ENCODE results near the gene CLEC18B.
"Not testable (repeated sequence)": the region's sequence is repeated elsewhere in the genome, so short reads cannot be mapped to it uniquely, and the experiment has no call there.

CLEC18B gene

GRCh38 chr16:74382339-74383034 is 38.8 kb downstream of the CLEC18B start:
- not testable (repeated sequence) for H3K9me3 ChIP-seq (replicated peaks in 1 of 2; ENCODE audit: control insufficient read depth in 2 of 2, insufficient read depth in 1 of 2, low read depth in 1 of 2, low read length in 2 of 2); H2AFZ ChIP-seq (ENCODE audit: low read length); H3K9ac ChIP-seq (ENCODE audit: low read depth, low read length, poor library complexity); H3K4ac ChIP-seq (ENCODE audit: low read length); H2BK12ac ChIP-seq (ENCODE audit: low read length); H3K23ac ChIP-seq (ENCODE audit: low read depth, low read length, poor library complexity); H4K91ac ChIP-seq (ENCODE audit: low read depth, low read length, poor library complexity); H2BK5ac ChIP-seq (ENCODE audit: low read length); H2AK5ac ChIP-seq (ENCODE audit: low read depth, low read length); H4K8ac ChIP-seq (ENCODE audit: low read depth, low read length); H3K27ac ChIP-seq (replicated peaks; ENCODE audit: low read length); H3K14ac ChIP-seq (ENCODE audit: low read length); H3K79me1 ChIP-seq (ENCODE audit: low read depth, low read length); H3K4me3 ChIP-seq (ENCODE audit: low read length in 2 of 2); H3K18ac ChIP-seq (ENCODE audit: low read length); H3K4me2 ChIP-seq (ENCODE audit: insufficient read depth, low read length, poor library complexity, severe bottlenecking); H3K4me1 ChIP-seq (ENCODE audit: control insufficient read depth in 2 of 2, insufficient read depth in 1 of 2, low read depth in 1 of 2, low read length in 2 of 2); H2BK15ac ChIP-seq (ENCODE audit: low read length); DNase-seq (ENCODE audit: low spot score); H3K36me3 ChIP-seq (replicated peaks in 1 of 2; ENCODE audit: control insufficient read depth in 2 of 2, insufficient read depth in 2 of 2, low read length in 2 of 2); H2BK120ac ChIP-seq (ENCODE audit: low read depth, low read length); H3K27me3 ChIP-seq (ENCODE audit: control insufficient read depth in 3 of 3, insufficient read depth in 3 of 3, low read depth in 1 of 3, low read length in 3 of 3)
- WGBS, 2 donors (ENCODE audit: extremely low coverage in 2 of 2, insufficient read length in 2 of 2, insufficient replicate concordance in 1 of 2): no CpG with 5 or more reads among the region's 6 CpGs

- H2BK12ac ChIP-seq (ENCODE audit: low read length); H3K9ac ChIP-seq (ENCODE audit: low read depth, low read length, poor library complexity); H3K27ac ChIP-seq (replicated peaks; ENCODE audit: low read length); H3K36me3 ChIP-seq (replicated peaks in 1 of 2; ENCODE audit: control insufficient read depth in 2 of 2, insufficient read depth in 2 of 2, low read length in 2 of 2); H4K8ac ChIP-seq (ENCODE audit: low read depth, low read length); H2BK15ac ChIP-seq (ENCODE audit: low read length); DNase-seq (ENCODE audit: low spot score); H3K4me3 ChIP-seq (ENCODE audit: low read length in 2 of 2); H3K27me3 ChIP-seq (ENCODE audit: control insufficient read depth in 3 of 3, insufficient read depth in 3 of 3, low read depth in 1 of 3, low read length in 3 of 3); H3K18ac ChIP-seq (ENCODE audit: low read length); H3K4me2 ChIP-seq (ENCODE audit: insufficient read depth, low read length, poor library complexity, severe bottlenecking); H2BK120ac ChIP-seq (ENCODE audit: low read depth, low read length); H2AK5ac ChIP-seq (ENCODE audit: low read depth, low read length); H2AFZ ChIP-seq (ENCODE audit: low read length); H3K79me1 ChIP-seq (ENCODE audit: low read depth, low read length); H3K4ac ChIP-seq (ENCODE audit: low read length); H3K14ac ChIP-seq (ENCODE audit: low read length); H3K9me3 ChIP-seq (replicated peaks in 1 of 2; ENCODE audit: control insufficient read depth in 2 of 2, insufficient read depth in 1 of 2, low read depth in 1 of 2, low read length in 2 of 2); H4K91ac ChIP-seq (ENCODE audit: low read depth, low read length, poor library complexity); H3K23ac ChIP-seq (ENCODE audit: low read depth, low read length, poor library complexity); H3K4me1 ChIP-seq (ENCODE audit: control insufficient read depth in 2 of 2, insufficient read depth in 1 of 2, low read depth in 1 of 2, low read length in 2 of 2); H2BK5ac ChIP-seq (ENCODE audit: low read length): not testable (repeated sequence)
- WGBS, 2 donors (ENCODE audit: extremely low coverage in 2 of 2, insufficient read length in 2 of 2, insufficient replicate concordance in 1 of 2): no CpG with 5 or more reads among the region's 9 CpGs
Observed at GRCh38 chr16:74373847-74374184, 47.5 kb downstream of the CLEC18B start.

- H2BK15ac ChIP-seq (ENCODE audit: low read length): no peak overlapping the region
- no peak overlapping the region for H3K14ac ChIP-seq (ENCODE audit: low read length)
- no peak overlapping the region for H4K91ac ChIP-seq (ENCODE audit: low read depth, low read length, poor library complexity)
- no peak overlapping the region for H2BK12ac ChIP-seq (ENCODE audit: low read length)
- no peaks in the 10 kb centered on the region for H3K4me1 ChIP-seq (ENCODE audit: control insufficient read depth in 2 of 2, insufficient read depth in 1 of 2, low read depth in 1 of 2, low read length in 2 of 2)
- no peak overlapping the region for H3K18ac ChIP-seq (ENCODE audit: low read length)
- DNase-seq (ENCODE audit: low spot score): no peak
- no CpG with 5 or more reads among the region's 10 CpGs for WGBS, 2 donors (ENCODE audit: extremely low coverage in 2 of 2, insufficient read length in 2 of 2, insufficient replicate concordance in 1 of 2)
- no peak overlapping the region for H3K9ac ChIP-seq (ENCODE audit: low read depth, low read length, poor library complexity)
- peaks cover 0 to 4% (median 0%) of the 10 kb centered on the region in 3 experiments for H3K27me3 ChIP-seq (ENCODE audit: control insufficient read depth in 3 of 3, insufficient read depth in 3 of 3, low read depth in 1 of 3, low read length in 3 of 3)
- no peak overlapping the region for H3K4ac ChIP-seq (ENCODE audit: low read length)
- H3K36me3 ChIP-seq (replicated peaks in 1 of 2; ENCODE audit: control insufficient read depth in 2 of 2, insufficient read depth in 2 of 2, low read length in 2 of 2): no peaks in the 10 kb centered on the region
- no peaks in the 10 kb centered on the region for H3K9me3 ChIP-seq (replicated peaks in 1 of 2; ENCODE audit: control insufficient read depth in 2 of 2, insufficient read depth in 1 of 2, low read depth in 1 of 2, low read length in 2 of 2)
- no peak overlapping the region for H2BK120ac ChIP-seq (ENCODE audit: low read depth, low read length)
- no peak overlapping the region for H2AFZ ChIP-seq (ENCODE audit: low read length)
- H2BK5ac ChIP-seq (ENCODE audit: low read length): no peak overlapping the region
- no peaks in the 10 kb centered on the region for H3K79me1 ChIP-seq (ENCODE audit: low read depth, low read length)
- no peak overlapping the region for H3K27ac ChIP-seq (replicated peaks; ENCODE audit: low read length)
- H4K8ac ChIP-seq (ENCODE audit: low read depth, low read length): no peak overlapping the region
- H3K4me2 ChIP-seq (ENCODE audit: insufficient read depth, low read length, poor library complexity, severe bottlenecking): no peak overlapping the region
- H3K23ac ChIP-seq (ENCODE audit: low read depth, low read length, poor library complexity): no peak overlapping the region
- H3K4me3 ChIP-seq (ENCODE audit: low read length in 2 of 2): no peak overlapping the region
- H2AK5ac ChIP-seq (ENCODE audit: low read depth, low read length): no peak overlapping the region
Observed at GRCh38 chr16:74372953-74373846, 48.1 kb downstream of the CLEC18B start.

GRCh38 chr16:74372369-74372768 is 48.9 kb downstream of the CLEC18B start:
- H2BK120ac ChIP-seq (ENCODE audit: low read depth, low read length): no peak overlapping the region
- no peaks in the 10 kb centered on the region for H3K79me1 ChIP-seq (ENCODE audit: low read depth, low read length)
- no peaks in the 10 kb centered on the region for H3K9me3 ChIP-seq (replicated peaks in 1 of 2; ENCODE audit: control insufficient read depth in 2 of 2, insufficient read depth in 1 of 2, low read depth in 1 of 2, low read length in 2 of 2)
- H2AK5ac ChIP-seq (ENCODE audit: low read depth, low read length): no peak overlapping the region
- H3K4me1 ChIP-seq (ENCODE audit: control insufficient read depth in 2 of 2, insufficient read depth in 1 of 2, low read depth in 1 of 2, low read length in 2 of 2): no peaks in the 10 kb centered on the region
- H4K91ac ChIP-seq (ENCODE audit: low read depth, low read length, poor library complexity): no peak overlapping the region
- H3K27me3 ChIP-seq (ENCODE audit: control insufficient read depth in 3 of 3, insufficient read depth in 3 of 3, low read depth in 1 of 3, low read length in 3 of 3): peaks cover 0 to 4% (median 0%) of the 10 kb centered on the region in 3 experiments
- no peak overlapping the region for H3K23ac ChIP-seq (ENCODE audit: low read depth, low read length, poor library complexity)
- H2BK5ac ChIP-seq (ENCODE audit: low read length): no peak overlapping the region
- H3K36me3 ChIP-seq (replicated peaks in 1 of 2; ENCODE audit: control insufficient read depth in 2 of 2, insufficient read depth in 2 of 2, low read length in 2 of 2): no peaks in the 10 kb centered on the region
- no peak overlapping the region for H2BK12ac ChIP-seq (ENCODE audit: low read length)
- H3K4me2 ChIP-seq (ENCODE audit: insufficient read depth, low read length, poor library complexity, severe bottlenecking): no peak overlapping the region
- no peak overlapping the region for H4K8ac ChIP-seq (ENCODE audit: low read depth, low read length)
- no peak overlapping the region for H2AFZ ChIP-seq (ENCODE audit: low read length)
- no peak overlapping the region for H2BK15ac ChIP-seq (ENCODE audit: low read length)
- no peak for DNase-seq (ENCODE audit: low spot score)
- no peak overlapping the region for H3K4ac ChIP-seq (ENCODE audit: low read length)
- no peak overlapping the region for H3K9ac ChIP-seq (ENCODE audit: low read depth, low read length, poor library complexity)
- H3K27ac ChIP-seq (replicated peaks; ENCODE audit: low read length): no peak overlapping the region
- H3K18ac ChIP-seq (ENCODE audit: low read length): no peak overlapping the region
- no peak overlapping the region for H3K4me3 ChIP-seq (ENCODE audit: low read length in 2 of 2)
- WGBS, 2 donors (ENCODE audit: extremely low coverage in 2 of 2, insufficient read length in 2 of 2, insufficient replicate concordance in 1 of 2): no CpG with 5 or more reads among the region's 5 CpGs
- H3K14ac ChIP-seq (ENCODE audit: low read length): no peak overlapping the region

Measured in neuronal stem cell (in vitro differentiated cells).